Measurements from ENCODE around the gene GRID2IP. TPM values are rescaled to one million over a fixed set of nuclear protein-coding genes. Genes with fewer than 3 reads are reported as not detected.
A peak's percentile ranks its signal among the peaks of the same experiment; 100 is the strongest.

GRID2IP gene
- total RNA-seq, 1 donor from 2014 or later = not detected

DNA sequence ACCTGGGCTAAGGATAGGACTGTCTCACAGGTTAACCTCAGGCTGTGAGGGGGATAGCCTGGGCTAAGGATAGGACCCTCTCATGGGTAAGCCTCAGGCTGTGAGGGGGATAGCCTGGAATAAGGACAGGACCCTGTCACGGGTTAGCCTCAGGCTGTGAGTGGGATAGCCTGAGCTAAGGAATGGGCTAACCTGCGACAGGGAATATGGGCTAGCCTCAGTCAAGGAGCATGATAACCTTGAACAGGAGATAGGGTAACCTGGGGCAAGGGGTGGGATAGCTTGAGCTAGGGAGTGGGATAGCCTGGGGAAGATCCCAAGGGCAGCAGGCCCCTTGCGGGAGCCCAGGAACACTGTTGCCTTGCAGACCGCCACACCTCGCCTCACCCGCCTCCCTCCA is 42.7 kb downstream of the GRID2IP start:
- no peak overlapping the region for H3K4me3 Mint-ChIP-seq
- Histone ChIP-seq H3K36me3 (no peaks in the 10 kb centered on the region), H3K4me3 (no peak overlapping the region), H3K79me2 (ENCODE audit: low read depth) (no peaks in the 10 kb centered on the region), H3K27me3 (peaks cover 16% of the 10 kb centered on the region), H2AFZ (replicated peaks) (no peak overlapping the region), H3K9ac (no peak overlapping the region), H3K9me3 (ENCODE audit: low read depth) (no peaks in the 10 kb centered on the region), H3F3A (ENCODE audit: low read depth) (peaks cover 11% of the 10 kb centered on the region), H3K27ac (no peak overlapping the region), H3K4me2 (no peak overlapping the region), H3K4me1 (no peaks in the 10 kb centered on the region), H4K20me1 (ENCODE audit: low read depth) (no peaks in the 10 kb centered on the region)
- no peaks in the 10 kb centered on the region for H3K4me1 Mint-ChIP-seq
- DNase-seq (ENCODE audit: low spot score) = no peak
- no peaks in the 10 kb centered on the region for H3K9me3 Mint-ChIP-seq
- no peak overlapping the region for H3K27ac Mint-ChIP-seq
- no peaks in the 10 kb centered on the region for H3K36me3 Mint-ChIP-seq
- TF ChIP-seq EZH2 (IDR thresholded peaks at IDR 0.05) (no peak), EZH2phosphoT487 (IDR thresholded peaks at IDR 0.05) (no peak)
- TF ChIP-seq, protein P1, sequence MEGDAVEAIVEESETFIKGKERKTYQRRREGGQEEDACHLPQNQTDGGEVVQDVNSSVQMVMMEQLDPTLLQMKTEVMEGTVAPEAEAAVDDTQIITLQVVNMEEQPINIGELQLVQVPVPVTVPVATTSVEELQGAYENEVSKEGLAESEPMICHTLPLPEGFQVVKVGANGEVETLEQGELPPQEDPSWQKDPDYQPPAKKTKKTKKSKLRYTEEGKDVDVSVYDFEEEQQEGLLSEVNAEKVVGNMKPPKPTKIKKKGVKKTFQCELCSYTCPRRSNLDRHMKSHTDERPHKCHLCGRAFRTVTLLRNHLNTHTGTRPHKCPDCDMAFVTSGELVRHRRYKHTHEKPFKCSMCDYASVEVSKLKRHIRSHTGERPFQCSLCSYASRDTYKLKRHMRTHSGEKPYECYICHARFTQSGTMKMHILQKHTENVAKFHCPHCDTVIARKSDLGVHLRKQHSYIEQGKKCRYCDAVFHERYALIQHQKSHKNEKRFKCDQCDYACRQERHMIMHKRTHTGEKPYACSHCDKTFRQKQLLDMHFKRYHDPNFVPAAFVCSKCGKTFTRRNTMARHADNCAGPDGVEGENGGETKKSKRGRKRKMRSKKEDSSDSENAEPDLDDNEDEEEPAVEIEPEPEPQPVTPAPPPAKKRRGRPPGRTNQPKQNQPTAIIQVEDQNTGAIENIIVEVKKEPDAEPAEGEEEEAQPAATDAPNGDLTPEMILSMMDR (IDR thresholded peaks at IDR 0.05) = no peak
- peaks cover 11% of the 10 kb centered on the region for H3K27me3 Mint-ChIP-seq (ENCODE audit: insufficient read depth, low read depth)

DNA sequence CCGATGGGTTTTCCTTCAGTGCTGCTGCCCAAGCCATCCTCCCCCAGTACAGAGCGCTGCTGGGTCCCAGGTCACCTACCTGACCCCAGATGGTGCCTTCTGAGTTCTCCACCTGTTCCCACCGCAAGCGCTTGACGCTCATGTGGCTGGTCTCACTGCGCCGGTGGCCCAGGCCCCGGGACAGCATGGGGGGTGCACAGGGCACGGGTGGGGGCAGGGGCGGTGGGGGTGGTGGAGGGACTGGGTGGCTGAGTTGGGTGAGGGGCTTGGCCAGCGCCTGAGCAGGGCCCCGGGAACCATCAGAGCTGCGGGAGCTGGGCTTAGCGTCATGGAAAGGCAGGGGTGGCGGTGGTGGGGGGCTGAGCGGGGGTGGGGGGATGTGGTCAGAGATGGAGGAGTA is 43.4 kb downstream of the GRID2IP start:
- no peak for TF ChIP-seq EZH2 (IDR thresholded peaks at IDR 0.05)
- TF ChIP-seq, protein P1 (IDR thresholded peaks at IDR 0.05) = no peak
- TF ChIP-seq EZH2phosphoT487 (IDR thresholded peaks at IDR 0.05) = no peak
- Histone ChIP-seq H3K27ac (no peak overlapping the region), H3K4me2 (no peak overlapping the region), H3K79me2 (ENCODE audit: low read depth) (no peaks in the 10 kb centered on the region), H3K36me3 (no peaks in the 10 kb centered on the region), H2AFZ (replicated peaks) (no peak overlapping the region), H3F3A (ENCODE audit: low read depth) (peaks cover 16% of the 10 kb centered on the region), H3K4me1 (no peaks in the 10 kb centered on the region), H3K9me3 (ENCODE audit: low read depth) (no peaks in the 10 kb centered on the region), H3K27me3 (peaks cover 23% of the 10 kb centered on the region), H4K20me1 (ENCODE audit: low read depth) (no peaks in the 10 kb centered on the region), H3K9ac (no peak overlapping the region), H3K4me3 (no peak overlapping the region)
- H3K27ac Mint-ChIP-seq = no peak overlapping the region
- no peaks in the 10 kb centered on the region for H3K9me3 Mint-ChIP-seq
- no peak overlapping the region for H3K4me3 Mint-ChIP-seq
- H3K4me1 Mint-ChIP-seq = no peaks in the 10 kb centered on the region
- DNase-seq (ENCODE audit: low spot score) = no peak
- H3K27me3 Mint-ChIP-seq (ENCODE audit: insufficient read depth, low read depth) = peaks cover 10% of the 10 kb centered on the region
- H3K36me3 Mint-ChIP-seq = no peaks in the 10 kb centered on the region

DNA sequence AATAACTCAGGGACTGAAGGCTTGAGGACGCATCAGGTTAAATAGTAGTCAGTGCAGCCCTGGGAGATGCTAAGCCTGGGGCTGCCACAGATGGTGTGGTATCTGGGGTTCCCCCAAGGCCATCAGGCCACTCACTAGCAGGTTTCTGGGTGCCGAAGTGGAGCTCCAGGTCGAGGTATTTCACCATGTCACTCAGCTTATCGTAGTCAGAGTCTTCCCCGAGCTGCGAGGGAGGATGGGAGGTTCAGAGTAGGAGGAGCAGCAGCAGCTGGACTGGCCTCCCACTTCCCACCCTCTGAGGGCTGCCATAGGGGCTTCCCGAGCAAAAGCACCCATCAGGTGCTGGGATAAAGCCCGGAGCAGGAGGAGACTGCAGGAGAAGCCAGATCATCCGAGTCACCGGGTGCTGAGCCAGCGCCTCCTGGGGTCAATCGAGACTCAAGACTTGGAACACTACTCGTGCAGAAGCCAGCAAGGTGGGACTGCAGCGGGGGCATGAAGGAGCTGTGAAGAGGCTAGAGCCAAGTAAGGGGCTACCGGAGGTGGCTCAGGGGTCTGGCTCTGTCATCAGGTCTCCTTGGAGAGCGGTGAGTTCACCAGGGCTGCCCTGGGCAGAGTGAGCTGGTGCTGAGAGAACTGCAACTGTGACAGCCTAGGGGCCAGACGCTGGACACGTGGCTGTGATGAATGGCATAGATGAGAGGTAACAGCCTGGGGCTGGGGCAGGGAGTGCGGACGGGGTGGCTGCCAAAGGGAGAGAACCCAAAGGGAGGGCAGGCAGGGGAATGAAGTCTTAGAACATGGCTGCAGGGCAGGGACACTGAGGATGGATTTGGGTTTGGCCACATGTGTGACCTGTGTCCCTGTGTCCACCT is 45.3 kb downstream of the GRID2IP start:
- H3K9me3 ChIP-seq (ENCODE audit: low read depth) = no peaks in the 10 kb centered on the region
- no peaks in the 10 kb centered on the region for H3K4me1 ChIP-seq
- H3K27me3 ChIP-seq = peaks cover 36% of the 10 kb centered on the region
- no peak overlapping the region for H3K4me2 ChIP-seq
- DNase-seq (ENCODE audit: low spot score) = no peak
- no peaks in the 10 kb centered on the region for H3K36me3 ChIP-seq
- H4K20me1 ChIP-seq (ENCODE audit: low read depth) = no peaks in the 10 kb centered on the region
- H3K4me3 ChIP-seq = no peak overlapping the region
- H3K79me2 ChIP-seq (ENCODE audit: low read depth) = no peaks in the 10 kb centered on the region
- TF ChIP-seq, protein P1 (IDR thresholded peaks at IDR 0.05) = no peak
- TF ChIP-seq EZH2 (IDR thresholded peaks at IDR 0.05) (no peak), EZH2phosphoT487 (IDR thresholded peaks at IDR 0.05) (no peak)
- peak overlapping the region; percentile 46 for H3K4me3 Mint-ChIP-seq
- peaks cover 15% of the 10 kb centered on the region for H3K27me3 Mint-ChIP-seq (ENCODE audit: insufficient read depth, low read depth)
- peaks cover 16% of the 10 kb centered on the region for H3F3A ChIP-seq (ENCODE audit: low read depth)
- H3K4me1 Mint-ChIP-seq = no peaks in the 10 kb centered on the region
- no peaks in the 10 kb centered on the region for H3K9me3 Mint-ChIP-seq
- no peak overlapping the region for H2AFZ ChIP-seq (replicated peaks)
- no peaks in the 10 kb centered on the region for H3K36me3 Mint-ChIP-seq
- no peak overlapping the region for H3K9ac ChIP-seq
- no peak overlapping the region for H3K27ac Mint-ChIP-seq
- H3K27ac ChIP-seq = no peak overlapping the region
